NCI-H1436 (cell line): ENCODE measurements around the gene RPS6KA1.

ENCODE experiments used
- DNase-seq: peaks from one replicate; lab custom pipeline; 2025; lab: John Stamatoyannopoulos, UW

RPS6KA1 gene

DNA sequence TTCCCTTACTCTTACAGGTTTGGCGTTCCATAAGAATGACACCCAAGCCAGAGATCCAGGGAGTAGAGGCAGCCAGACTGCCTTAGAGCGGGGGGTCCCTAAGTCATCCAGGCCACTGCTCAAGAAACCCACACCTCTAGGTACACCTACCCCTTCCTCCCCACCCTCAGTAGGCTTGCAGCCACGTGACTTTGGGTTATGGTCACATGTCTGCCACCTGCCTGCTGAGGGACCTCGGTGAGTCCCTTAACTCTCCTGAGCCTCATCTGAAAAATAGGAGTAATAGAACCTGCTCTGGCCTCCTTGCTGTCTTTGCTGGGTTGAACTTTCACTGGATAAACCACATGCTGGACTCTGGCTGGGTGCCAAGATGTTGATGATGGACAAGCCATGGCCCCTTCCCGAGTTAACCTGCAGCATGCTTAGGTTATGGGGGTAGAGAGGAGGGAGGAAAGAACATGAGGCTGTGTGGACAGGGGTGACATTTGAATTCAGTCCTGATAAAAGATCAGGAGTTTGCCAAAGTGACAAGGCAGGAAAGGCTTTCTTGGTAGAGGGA, 4.5 kb downstream of the RPS6KA1 start:
- DNase-seq: no peak

DNA sequence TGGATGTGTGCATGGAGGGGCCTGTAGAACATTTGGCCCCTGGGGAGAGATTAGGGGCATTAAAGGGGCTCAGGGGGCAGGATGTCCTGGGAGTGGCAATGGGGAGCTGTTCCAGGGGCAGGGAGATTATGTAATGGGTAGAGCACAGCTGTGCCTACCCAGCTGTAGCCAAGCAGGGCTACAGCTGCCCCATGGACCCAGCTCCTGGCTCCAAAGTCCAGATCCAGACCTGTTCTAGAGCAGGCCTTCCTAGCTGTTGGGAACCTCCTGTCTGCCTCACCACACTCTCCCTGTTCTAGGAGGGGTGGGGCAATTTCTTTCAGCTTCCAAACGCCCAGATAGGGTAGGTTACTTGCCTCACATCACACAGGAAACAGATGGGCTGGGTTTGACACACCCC, 5.6 kb downstream of the RPS6KA1 start:
- DNase-seq: no peak

DNA sequence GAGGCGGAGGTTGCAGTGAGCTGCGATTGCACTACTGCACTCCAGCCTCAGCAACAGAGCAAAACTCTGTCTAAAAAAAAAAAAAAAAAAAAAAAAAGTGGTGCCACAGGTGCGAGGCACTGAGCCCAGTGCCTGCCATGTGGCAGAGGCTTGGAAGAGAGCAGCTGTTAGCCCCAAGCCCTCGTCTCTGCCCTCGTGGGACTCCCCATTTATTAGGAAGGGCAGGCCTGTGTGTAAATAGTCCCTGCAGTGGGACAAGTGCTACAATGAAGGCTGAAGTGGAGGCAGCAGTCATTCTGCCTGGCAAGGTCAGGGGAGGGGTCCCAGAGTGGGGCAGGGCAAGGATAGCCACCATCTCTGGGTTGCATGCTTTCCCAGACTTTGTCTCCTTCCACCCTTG, 6.5 kb downstream of the RPS6KA1 start:
- no peak for DNase-seq

- no peak for DNase-seq
These were observed 7.0 kb downstream of the RPS6KA1 start for GRCh38 chr1:26536521-26536920.

DNA sequence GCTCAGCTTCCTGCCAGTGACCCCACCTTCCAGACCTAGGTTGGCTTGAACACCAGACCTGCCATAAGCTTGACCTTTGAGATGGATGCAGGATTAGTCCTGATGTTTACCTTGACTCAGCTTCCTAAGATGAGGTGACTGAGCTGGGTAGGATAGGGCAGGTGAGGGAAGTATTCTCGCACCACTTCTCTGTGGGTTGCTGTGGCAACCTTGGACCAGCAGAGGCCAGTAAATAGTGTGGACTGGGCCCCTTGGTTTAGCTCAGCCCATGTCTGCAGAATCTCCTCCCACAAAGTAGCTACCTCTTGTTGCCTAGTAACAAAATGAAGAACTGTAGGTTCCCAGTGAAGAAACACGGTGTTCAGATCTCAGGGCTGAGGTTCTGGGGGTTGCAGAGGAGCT, 8.4 kb downstream of the RPS6KA1 start:
- no peak for DNase-seq

GRCh38 chr1:26538480-26539412, 9.2 kb downstream of the RPS6KA1 start:
- no peak for DNase-seq

- DNase-seq: no peak
These were observed 10.2 kb downstream of the RPS6KA1 start for GRCh38 chr1:26539722-26540121.

- no peak for DNase-seq
These were observed 10.8 kb downstream of the RPS6KA1 start for GRCh38 chr1:26540351-26540750.

DNA sequence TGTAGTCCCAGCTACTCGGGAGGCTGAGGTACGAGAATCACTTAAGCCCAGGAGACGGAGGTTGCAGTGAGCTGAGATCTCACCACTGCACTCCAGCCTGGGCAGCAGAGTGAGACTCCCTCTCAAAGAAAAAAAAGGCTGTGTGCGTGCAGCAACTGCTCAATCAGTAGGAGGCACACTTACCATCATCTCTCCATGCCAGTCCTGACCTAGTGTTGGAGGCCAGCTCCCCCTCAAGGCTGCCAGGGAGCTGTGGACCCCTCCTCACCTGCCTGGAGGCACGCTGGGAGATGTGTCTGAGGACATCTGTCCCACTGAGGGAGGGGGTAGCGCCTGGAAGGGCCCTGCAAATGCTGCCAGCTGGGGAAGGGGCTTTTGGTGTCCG, 11.9 kb downstream of the RPS6KA1 start:
- DNase-seq: no peak

- no peak for DNase-seq
These were observed 12.5 kb downstream of the RPS6KA1 start for GRCh38 chr1:26541816-26542711.

GRCh38 chr1:26542771-26543451, 13.3 kb downstream of the RPS6KA1 start:
- peak; percentile 27 for DNase-seq

DNA sequence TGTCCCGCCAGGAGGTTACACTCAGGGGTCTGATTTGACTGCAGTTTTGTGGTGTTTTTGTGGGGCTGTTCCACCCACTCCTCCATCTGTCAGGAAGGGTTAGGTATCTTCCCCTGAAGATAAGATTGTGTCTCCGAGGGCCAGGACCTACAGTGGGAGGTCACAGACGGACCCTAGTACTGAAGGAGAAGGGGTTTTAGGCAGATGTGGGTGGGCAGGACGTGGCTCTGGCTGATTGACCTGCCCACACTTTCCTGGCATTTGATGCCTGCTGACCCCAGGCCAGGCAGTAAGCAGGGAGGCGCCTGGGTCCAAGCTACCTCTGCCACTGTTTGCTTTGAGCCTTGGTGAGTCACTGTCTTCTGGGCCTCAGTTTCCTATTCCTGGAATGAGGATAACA, 13.9 kb downstream of the RPS6KA1 start:
- no peak for DNase-seq

DNA sequence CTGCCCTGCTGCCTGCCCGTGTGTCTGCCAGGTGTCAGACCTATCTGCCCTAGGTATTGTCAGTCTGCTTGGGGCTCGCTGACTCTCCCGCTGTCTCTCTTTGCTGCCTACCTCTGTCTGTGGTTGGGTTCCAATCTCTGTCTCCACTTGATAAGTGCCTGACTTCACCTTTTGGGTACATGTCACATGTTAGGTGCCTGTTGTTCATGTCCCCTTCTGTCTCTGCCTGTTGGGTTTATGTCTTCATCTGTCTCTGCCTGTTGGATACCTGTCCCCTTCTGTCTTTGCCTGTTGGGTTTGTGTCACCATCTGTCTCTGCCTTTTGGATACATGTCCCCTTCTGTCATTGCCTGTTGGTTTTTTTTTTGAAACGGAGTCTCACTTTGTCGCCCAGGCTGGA, 14.6 kb downstream of the RPS6KA1 start:
- no peak for DNase-seq

- no peak for DNase-seq
These were observed 16.4 kb downstream of the RPS6KA1 start for GRCh38 chr1:26545969-26546323.

DNA sequence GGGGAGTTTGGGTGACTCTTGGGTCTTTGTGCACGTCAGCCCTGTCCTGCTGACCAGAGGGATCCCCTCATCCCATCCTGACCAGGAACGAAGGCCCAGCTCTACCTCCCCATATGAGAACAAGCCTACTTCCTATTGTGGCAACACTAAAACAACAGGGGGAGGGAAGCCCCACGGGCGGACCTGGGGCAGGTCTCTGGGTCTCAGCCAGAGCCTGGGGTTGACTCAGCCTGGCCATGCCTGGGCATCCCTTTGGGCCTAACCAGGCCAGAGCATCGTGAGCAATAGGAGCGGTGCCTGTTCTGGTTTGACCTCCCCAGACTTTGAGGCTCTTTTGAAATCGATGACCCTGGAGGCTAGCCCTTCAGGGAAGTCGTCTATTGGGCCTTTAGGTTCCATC, 16.8 kb downstream of the RPS6KA1 start:
- DNase-seq: no peak

- DNase-seq: no peak
These were observed 17.3 kb downstream of the RPS6KA1 start for GRCh38 chr1:26546819-26547218.

DNA sequence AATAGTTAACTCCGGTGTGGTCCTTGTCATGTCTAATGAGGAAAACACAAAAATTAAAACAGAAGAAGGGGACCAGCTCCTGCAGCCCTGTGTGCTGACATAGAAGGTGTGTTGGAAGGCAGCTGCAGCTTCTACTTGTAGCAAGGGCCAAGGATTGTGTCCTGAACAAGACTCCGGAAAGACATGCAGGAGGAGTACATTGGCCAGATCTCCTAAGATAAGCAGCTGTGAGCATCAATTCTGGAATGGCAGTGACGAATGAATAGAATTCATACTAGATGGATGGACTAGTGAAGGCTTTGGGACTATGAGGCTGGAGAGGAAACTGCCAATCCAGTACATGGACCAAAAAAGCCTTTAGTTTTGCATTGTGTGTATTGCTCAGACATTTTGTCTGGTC, 19.3 kb downstream of the RPS6KA1 start:
- no peak for DNase-seq

GRCh38 chr1:26550946-26551345, 21.4 kb downstream of the RPS6KA1 start:
- DNase-seq: no peak

DNA sequence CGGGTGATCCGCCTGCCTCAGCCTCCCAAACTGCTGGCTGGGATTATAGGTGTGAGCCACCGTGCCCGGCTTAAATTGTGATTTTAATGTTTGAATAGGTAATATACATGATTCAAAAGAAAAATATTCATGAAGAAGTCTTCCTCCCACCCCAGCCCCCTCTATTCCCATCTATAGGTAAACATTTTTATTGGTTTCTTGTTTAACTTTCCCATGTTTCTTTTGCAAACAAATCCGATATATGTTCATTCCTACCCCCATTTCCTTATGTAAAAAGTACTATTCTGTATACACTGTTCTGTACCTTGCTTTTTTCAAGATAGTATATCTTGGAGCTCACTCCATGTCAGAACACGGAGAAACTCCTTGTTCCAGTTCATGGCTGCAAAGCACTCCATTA, 23.2 kb downstream of the RPS6KA1 start:
- DNase-seq: no peak

- no peak for DNase-seq
These were observed 24.6 kb downstream of the RPS6KA1 start for GRCh38 chr1:26553942-26554682.

GRCh38 chr1:26554781-26555180, 25.2 kb downstream of the RPS6KA1 start:
- DNase-seq: no peak
